ENCODE measurements around the gene LMO7.
A peak's percentile ranks its signal among the peaks of the same experiment; 100 is the strongest.

LMO7 gene

GRCh38 chr13:75861786-75862185 lies 225.7 kb downstream of the LMO7 start:
- no peak for DNase-seq

- DNase-seq = no peak
Measured at GRCh38 chr13:75864718-75865117, 228.6 kb downstream of the LMO7 start.

- DNase-seq = no peak
Measured at GRCh38 chr13:75867379-75868117, 231.4 kb downstream of the LMO7 start.

GRCh38 chr13:75869981-75870380 lies 233.9 kb downstream of the LMO7 start:
- peak; percentile 38 for DNase-seq

DNA sequence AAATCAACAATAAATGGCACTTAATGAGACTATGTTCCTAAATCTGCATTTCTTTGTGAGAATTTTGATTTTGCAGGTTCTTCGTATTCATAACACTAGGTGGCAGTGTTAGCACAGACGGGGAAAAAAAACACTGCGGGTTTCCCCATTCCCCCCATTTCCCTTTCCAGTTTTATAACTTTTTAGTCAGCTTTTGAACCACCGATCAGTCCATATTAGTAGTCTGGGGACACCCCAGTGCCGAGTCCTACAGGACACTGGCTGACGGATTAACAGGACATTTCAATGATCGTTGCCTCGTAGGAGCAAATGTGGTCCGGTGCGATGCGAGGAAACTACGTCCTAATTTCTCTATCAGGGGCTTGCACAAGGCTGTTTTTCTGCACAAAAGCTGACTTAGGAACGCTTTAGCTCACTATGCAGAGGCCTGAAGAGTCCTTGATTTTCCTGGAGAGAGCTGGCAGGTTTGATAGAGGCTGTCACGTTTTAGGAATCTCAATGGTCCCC lies 234.3 kb downstream of the LMO7 start:
- DNase-seq = peak; percentile 24

GRCh38 chr13:75871059-75871458 lies 234.9 kb downstream of the LMO7 start:
- no peak for DNase-seq

- DNase-seq = no peak
Measured at GRCh38 chr13:75872980-75873379, 236.8 kb downstream of the LMO7 start.

DNA sequence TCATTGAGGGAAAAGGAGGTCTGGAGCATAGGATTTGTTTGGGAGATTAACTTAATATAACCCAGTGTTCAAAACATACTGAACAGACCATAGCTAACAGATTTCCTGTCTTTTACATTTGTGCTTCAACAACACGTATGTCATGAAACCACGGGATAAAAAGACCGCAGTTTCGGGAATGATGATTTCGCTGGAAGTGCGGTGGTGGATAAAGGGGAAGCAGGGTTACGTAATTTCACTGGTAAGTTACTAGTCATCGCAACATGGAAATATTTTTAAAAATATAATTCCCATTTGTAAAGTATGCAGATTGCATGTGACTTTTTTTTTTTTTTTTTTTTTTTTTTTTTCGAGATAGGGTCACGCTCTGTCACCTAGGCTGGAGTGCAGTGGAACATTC lies 237.4 kb downstream of the LMO7 start:
- no peak for DNase-seq

GRCh38 chr13:75875450-75875849 lies 239.3 kb downstream of the LMO7 start:
- DNase-seq = peak; percentile 20

GRCh38 chr13:75876142-75877050 lies 240.3 kb downstream of the LMO7 start:
- peak; percentile 69 for DNase-seq

DNA sequence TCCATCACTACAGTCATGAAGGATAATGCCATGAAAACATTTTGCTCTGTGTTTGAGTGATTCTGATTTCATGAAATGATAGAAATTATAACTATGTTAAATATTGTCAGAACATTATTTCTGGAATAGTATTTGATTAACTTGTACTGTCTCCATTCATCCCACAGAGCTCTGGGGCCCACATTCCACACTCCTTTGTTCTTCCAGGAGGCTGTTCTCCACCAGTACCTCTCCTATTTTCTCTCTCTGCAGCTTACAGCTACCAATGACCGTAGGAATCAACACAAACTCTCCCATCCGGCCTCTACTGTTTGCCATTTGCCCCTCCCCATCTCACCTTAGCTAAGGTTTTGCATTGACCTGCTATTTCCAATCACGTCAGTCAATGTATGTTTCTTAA lies 240.9 kb downstream of the LMO7 start:
- DNase-seq = no peak

DNA sequence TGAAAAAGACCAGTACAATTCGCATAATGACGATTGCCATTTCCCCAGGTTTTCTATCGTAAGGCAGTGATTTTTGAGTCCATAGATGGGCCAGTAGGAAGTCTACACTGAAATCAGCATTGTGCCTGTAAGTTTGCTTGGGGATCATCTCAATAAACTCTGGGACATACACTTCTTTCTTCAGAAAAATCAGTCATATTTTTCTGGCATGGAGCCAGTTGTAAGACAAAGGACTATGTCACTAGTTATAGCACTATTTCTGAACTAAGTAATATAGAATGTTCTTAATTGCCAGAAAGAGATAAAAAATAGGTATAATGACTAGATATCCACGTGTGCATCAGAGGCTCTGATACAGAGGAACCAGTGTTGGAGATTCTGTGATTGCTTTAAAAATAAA lies 243.5 kb downstream of the LMO7 start:
- DNase-seq = no peak

- DNase-seq = no peak
Measured at GRCh38 chr13:75881109-75881775, 245.1 kb downstream of the LMO7 start.

DNA sequence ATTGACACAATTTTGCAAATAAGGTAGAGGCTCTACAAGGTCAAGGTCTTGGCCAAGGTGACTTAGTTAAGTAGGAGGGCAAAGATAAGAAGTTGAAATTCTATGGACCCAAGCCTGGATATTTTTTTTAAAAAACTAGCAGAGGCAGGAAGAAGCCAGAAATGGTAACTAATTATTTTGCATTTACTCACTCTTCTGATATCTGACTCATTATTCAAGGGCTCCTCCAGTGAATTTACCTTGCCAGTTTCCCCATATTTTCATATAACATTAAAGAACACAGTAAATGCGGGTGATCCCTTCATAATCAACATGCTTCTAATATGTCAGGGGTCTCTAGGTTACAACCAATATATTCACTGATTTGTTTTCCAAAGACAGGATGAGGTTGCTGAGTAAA lies 246.1 kb downstream of the LMO7 start:
- no peak for DNase-seq

GRCh38 chr13:75889427-75889826 lies 253.3 kb downstream of the LMO7 start:
- no peak for DNase-seq

GRCh38 chr13:75895168-75895567 lies 259.0 kb downstream of the LMO7 start:
- no peak for DNase-seq

- DNase-seq = no peak
Measured at GRCh38 chr13:75896271-75896670, 260.1 kb downstream of the LMO7 start.

DNA sequence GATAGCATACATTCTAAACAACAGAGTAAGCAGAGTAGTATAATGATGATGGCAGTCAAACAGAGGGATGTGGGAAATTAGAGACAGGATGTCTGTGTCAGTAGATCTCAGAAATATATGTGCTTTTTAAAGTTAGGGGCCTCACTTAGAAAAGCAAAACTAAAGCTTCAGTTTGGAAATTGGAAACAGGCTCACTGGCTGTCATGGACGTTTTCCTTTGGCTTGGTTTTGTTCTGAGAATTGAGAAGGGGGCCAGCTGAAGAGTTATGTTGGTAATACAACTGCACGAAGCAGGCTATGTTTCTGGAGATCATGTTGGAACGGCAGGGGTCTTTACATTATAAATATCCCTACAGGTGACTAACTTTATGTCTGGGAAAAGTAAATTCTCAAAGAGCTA lies 261.3 kb downstream of the LMO7 start:
- no peak for DNase-seq

GRCh38 chr13:75901501-75901900 lies 265.4 kb downstream of the LMO7 start:
- no peak for DNase-seq

DNA sequence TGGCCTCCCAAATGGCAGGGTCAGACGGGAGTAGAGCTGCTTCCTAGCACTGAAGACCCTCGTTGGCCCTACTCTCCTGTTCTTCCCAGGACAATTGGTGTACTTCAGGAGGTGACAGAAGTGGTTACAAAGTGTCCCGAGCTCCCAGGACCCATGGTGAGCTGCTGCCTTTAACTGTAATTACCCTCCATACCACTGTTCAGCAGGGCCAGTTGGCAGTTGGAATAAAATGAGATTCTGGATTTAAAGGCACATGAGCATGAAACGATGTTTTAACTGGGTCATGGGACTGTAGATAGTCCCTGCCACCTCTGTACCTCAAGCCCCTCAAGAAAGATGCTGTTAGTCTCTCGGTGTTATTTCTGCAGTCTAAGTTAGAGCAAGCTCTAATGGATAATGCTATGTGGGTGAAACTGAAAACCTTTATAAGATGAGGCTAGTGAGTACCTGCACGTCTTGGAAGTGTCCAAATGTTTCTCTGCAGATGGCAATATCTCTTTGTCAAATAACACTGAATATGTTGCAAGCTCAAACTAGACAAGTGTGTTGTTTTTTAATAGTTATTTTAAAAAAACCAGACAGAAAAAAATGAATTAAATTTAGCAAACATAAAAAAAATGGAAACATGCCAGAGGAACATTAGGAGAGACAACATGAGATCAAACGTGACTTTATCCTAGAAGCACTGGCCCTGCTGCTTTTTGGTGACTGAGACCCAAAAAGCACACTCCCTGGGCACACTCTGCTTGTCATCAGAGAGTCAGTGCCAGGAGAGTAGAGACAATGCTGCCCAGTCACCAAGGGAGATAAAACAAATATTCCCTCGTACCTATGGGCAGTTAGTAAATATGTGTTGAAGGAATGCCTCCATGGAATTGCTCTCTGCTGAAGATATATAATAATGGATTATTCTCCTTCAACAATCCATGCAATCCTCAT lies 266.3 kb downstream of the LMO7 start:
- no peak for DNase-seq

DNA sequence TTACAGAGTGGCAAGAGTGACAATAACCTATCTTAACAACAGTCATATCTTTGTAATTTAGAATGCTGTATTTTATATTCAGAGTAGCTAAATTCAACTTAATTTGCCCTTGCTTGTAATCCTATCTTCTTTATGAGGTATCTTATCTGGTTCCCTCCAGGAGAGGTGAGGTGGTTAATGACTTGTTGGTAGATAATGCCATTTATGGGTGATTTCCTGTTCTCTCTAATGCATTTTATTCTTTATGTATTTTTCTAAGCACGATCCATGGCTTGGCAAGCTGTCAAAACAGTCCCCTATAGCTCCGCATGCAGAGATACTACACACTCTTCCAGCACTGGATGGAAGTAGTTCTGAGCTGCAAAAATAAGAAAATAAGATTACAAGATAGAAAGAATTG lies 267.9 kb downstream of the LMO7 start:
- no peak for DNase-seq

DNA sequence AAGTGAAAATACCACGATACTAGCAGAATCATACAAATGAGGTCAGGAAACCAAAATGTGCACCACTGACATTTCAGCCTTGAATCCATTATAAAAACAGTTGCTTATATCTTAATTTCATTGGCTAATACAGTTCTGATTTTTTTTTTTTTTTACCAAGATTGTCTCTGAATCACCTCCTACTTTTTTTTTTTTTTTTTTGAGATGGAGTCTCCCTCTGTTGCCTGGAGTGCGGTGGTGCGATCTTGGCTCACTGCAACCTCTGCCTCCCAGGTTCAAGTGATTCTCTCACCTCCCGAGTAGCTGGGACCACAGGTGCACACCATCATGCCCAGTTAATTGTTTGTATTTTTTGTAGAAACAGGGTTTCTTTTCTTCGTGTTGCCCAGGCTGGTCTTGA lies 270.2 kb downstream of the LMO7 start:
- no peak for DNase-seq

All from activated CD4-positive, alpha-beta T cell treated with anti-CD3 and anti-CD28 coated beads, Interleukin-2, amount 50 U/mL, for 16 hours (primary cell).